Measurements from ENCODE around the gene GPANK1. TPM values are rescaled to one million over a fixed set of nuclear protein-coding genes. Genes with fewer than 3 reads are reported as not detected.

The GPANK1 gene
- total and polyA plus RNA-seq, 9 of the 15 experiments (the other 6 are each of a cell fraction or from before 2014, with no cell fraction given) = 32.2 to 111 (median 46.3) TPM

DNA sequence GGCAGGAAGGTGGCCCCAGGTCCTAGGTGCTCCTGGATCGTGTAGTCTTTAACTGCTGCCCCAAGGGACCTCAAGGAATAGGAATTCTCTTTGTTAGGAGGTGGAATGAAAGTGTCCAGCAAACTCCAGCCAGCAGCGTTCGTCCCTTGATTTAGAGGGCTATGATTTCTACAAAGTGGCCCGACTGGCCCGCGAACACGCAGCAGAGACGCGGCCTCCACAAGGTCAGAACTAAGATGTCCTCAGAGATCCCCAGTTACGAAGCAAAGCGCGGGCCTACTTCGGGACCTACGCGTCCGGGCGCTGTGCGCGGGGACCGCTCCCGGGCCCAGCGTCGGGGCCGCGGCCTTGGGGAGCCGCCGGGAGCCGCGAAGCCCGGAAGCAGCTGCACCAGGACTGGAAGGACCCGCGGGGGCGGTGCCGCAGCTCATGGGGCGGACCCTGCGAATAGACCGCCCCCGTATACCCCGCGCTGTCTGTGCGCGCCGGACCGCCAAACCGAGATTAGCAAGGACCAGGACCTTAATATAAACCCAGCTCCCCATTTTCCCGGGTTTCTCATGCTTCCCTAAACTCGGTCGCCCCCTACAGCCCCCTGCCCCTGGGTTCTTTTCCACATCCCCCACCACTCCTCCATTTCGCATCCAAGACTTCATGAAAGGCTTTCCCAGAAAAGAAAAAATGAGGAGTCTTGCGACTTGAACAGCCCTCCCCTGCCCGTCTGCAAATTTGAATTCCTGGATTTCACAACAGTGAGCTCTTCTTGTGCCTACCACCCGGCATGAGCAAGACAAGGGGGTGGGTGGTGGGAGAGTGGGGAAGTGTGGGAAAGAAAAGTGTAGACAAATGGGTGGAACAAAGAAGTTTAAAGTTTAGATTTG is 4.2 kb downstream of the GPANK1 start, which contains the start of gene C6orf47 (continued):
- no peak for TF ChIP-seq HMGN3 (IDR thresholded peaks at IDR 0.05; ENCODE audit: borderline replicate concordance, extremely low read depth, insufficient read length, low read depth, low read length)
- TF ChIP-seq BRCA1 (IDR thresholded peaks at IDR 0.05) = no peak
- no peak for TF ChIP-seq BRCA1 (CRISPR knock-in tag; IDR thresholded peaks at IDR 0.05)
- no peak for TF ChIP-seq NEUROD1 (IDR thresholded peaks at IDR 0.05; ENCODE audit: borderline replicate concordance, low read depth, low read length, partially characterized antibody)
- no peak; the same call in 1 of the 2 replicates for TF ChIP-seq XRCC5 (IDR thresholded peaks at IDR 0.05; ENCODE audit: low read depth, low read length)
- 0 out of 2 replicates have a peak, but pooled peaks have one; percentile 15 for TF ChIP-seq SAFB (IDR thresholded peaks at IDR 0.05; ENCODE audit: borderline replicate concordance, low read depth, low read length)
- TF ChIP-seq ZC3H8 (IDR thresholded peaks at IDR 0.05) = no peak
- peak; percentile 95 for TF ChIP-seq CXXC5 (CRISPR knock-in tag; IDR thresholded peaks at IDR 0.05)
- peak; percentile 66 for TF ChIP-seq HNRNPLL (IDR thresholded peaks at IDR 0.05; ENCODE audit: low read depth, low read length, poor library complexity, severe bottlenecking)
- no peak; the same call in 1 of the 2 replicates for TF ChIP-seq KLF6 (CRISPR knock-in tag; IDR thresholded peaks at IDR 0.05; ENCODE audit: borderline replicate concordance)
- TF ChIP-seq ZNF668 (CRISPR knock-in tag; IDR thresholded peaks at IDR 0.05) = no peak; the same call in 1 of the 2 replicates
- no peak for TF ChIP-seq SMAD2 (IDR thresholded peaks at IDR 0.05; ENCODE audit: low read depth, low read length)
- TF ChIP-seq ZNF75A (CRISPR knock-in tag; IDR thresholded peaks at IDR 0.05) = peak; percentile 32; the same call in 1 of the 2 replicates
- no peak for TF ChIP-seq RBM15 (IDR thresholded peaks at IDR 0.05; ENCODE audit: insufficient read depth, low read length)
- TF ChIP-seq, protein P1, sequence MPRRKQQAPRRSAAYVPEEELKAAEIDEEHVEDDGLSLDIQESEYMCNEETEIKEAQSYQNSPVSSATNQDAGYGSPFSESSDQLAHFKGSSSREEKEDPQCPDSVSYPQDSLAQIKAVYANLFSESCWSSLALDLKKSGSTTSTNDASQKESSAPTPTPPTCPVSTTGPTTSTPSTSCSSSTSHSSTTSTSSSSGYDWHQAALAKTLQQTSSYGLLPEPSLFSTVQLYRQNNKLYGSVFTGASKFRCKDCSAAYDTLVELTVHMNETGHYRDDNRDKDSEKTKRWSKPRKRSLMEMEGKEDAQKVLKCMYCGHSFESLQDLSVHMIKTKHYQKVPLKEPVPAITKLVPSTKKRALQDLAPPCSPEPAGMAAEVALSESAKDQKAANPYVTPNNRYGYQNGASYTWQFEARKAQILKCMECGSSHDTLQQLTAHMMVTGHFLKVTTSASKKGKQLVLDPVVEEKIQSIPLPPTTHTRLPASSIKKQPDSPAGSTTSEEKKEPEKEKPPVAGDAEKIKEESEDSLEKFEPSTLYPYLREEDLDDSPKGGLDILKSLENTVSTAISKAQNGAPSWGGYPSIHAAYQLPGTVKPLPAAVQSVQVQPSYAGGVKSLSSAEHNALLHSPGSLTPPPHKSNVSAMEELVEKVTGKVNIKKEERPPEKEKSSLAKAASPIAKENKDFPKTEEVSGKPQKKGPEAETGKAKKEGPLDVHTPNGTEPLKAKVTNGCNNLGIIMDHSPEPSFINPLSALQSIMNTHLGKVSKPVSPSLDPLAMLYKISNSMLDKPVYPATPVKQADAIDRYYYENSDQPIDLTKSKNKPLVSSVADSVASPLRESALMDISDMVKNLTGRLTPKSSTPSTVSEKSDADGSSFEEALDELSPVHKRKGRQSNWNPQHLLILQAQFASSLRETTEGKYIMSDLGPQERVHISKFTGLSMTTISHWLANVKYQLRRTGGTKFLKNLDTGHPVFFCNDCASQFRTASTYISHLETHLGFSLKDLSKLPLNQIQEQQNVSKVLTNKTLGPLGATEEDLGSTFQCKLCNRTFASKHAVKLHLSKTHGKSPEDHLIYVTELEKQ (CRISPR knock-in tag; IDR thresholded peaks at IDR 0.05) = peak; percentile 34; the same call in 1 of the 2 replicates
- TF ChIP-seq PHF8 (IDR thresholded peaks at IDR 0.05; ENCODE audit: borderline replicate concordance, low read length) = peak; percentile 98; the same call in 1 of the 2 replicates
- TF ChIP-seq, protein P2, sequence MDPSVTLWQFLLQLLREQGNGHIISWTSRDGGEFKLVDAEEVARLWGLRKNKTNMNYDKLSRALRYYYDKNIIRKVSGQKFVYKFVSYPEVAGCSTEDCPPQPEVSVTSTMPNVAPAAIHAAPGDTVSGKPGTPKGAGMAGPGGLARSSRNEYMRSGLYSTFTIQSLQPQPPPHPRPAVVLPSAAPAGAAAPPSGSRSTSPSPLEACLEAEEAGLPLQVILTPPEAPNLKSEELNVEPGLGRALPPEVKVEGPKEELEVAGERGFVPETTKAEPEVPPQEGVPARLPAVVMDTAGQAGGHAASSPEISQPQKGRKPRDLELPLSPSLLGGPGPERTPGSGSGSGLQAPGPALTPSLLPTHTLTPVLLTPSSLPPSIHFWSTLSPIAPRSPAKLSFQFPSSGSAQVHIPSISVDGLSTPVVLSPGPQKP (CRISPR knock-in tag; IDR thresholded peaks at IDR 0.05) = no peak
- no peak for TF ChIP-seq MNT (conservative IDR thresholded peaks at IDR 0.05)
- TF ChIP-seq, protein P3, sequence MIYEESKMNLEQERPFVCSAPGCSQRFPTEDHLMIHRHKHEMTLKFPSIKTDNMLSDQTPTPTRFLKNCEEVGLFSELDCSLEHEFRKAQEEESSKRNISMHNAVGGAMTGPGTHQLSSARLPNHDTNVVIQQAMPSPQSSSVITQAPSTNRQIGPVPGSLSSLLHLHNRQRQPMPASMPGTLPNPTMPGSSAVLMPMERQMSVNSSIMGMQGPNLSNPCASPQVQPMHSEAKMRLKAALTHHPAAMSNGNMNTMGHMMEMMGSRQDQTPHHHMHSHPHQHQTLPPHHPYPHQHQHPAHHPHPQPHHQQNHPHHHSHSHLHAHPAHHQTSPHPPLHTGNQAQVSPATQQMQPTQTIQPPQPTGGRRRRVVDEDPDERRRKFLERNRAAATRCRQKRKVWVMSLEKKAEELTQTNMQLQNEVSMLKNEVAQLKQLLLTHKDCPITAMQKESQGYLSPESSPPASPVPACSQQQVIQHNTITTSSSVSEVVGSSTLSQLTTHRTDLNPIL (CRISPR knock-in tag; IDR thresholded peaks at IDR 0.05) = peak; percentile 60
- peak; percentile 61 for TF ChIP-seq SMARCA4 (IDR thresholded peaks at IDR 0.05)
